HepG2 (cell line): ENCODE results near the gene UBC. TPM values are rescaled to one million over a fixed set of nuclear protein-coding genes. Genes with fewer than 3 reads are reported as not detected.
A peak's percentile ranks its signal among the peaks of the same experiment; 100 is the strongest.

Experiments used
- CREB1 ChIP-seq, 2 experiments: fragments of 450-650 bp in 1 of 2; IDR thresholded peaks; 2 replicates each; pipeline ENCODE4 v1.6.1; 2016 to 2017; ENCODE audit warnings: control low read depth in 1 of 2, mild to moderate bottlenecking in 1 of 2, missing compliant biosample characterization in 1 of 2, missing genetic modification characterization in 1 of 2
- DNMT3B ChIP-seq: conservative IDR thresholded peaks from 2 replicates; pipeline ENCODE4 v1.6.1; 2016; ENCODE audit warnings: missing biosample characterization, control low read depth
- ERF ChIP-seq: IDR thresholded peaks from 2 replicates; pipeline ENCODE4 v1.6.1; 2018; ENCODE audit warnings: missing biosample characterization, missing genetic modification reagents
- ETV5 ChIP-seq: IDR thresholded peaks from 2 replicates; pipeline ENCODE4 v1.6.1; 2018; ENCODE audit warnings: missing biosample characterization, missing genetic modification reagents, inconsistent platforms, borderline replicate concordance
- IKZF4 ChIP-seq: sonication (generic); formaldehyde crosslinking; IDR thresholded peaks from 2 replicates; pipeline ENCODE4 v1.5.1; 2020; ENCODE audit warnings: borderline replicate concordance, mild to moderate bottlenecking, low read depth, missing genetic modification reagents; ENCODE audit errors: not compliant biosample characterization
- NCOA2 ChIP-seq: sonication (generic); formaldehyde crosslinking; IDR thresholded peaks from 2 replicates; pipeline ENCODE4 v1.8.0; 2022; ENCODE audit warnings: inconsistent platforms
- NFKB2 ChIP-seq: sonication (generic); formaldehyde crosslinking; IDR thresholded peaks from 2 replicates; pipeline ENCODE4 v1.4.0; 2020; ENCODE audit warnings: missing genetic modification reagents, borderline replicate concordance
- PPARG ChIP-seq: conservative IDR thresholded peaks from 2 replicates; pipeline ENCODE4 v1.6.1; 2016; ENCODE audit warnings: missing biosample characterization, missing genetic modification reagents
- ZFP36L2 ChIP-seq: sonication (generic); formaldehyde crosslinking; IDR thresholded peaks from 2 replicates; pipeline ENCODE4 v1.4.0; 2020; ENCODE audit warnings: missing genetic modification reagents
- ZMYM3 ChIP-seq: sonication (generic); formaldehyde crosslinking; IDR thresholded peaks from 2 replicates; pipeline ENCODE4 v1.5.1; 2020; ENCODE audit warnings: mild to moderate bottlenecking, missing genetic modification reagents
- ZNF788 ChIP-seq: sonication (generic); formaldehyde crosslinking; IDR thresholded peaks from 2 replicates; pipeline ENCODE4 v1.5.0; 2020; ENCODE audit warnings: mild to moderate bottlenecking, missing genetic modification reagents, borderline replicate concordance
- polyA plus RNA-seq, 8 experiments: library from polyadenylated mRNA; depleted of rRNA in 3 of 8; stranded (reverse) in 7 of 8; unstranded in 1 of 8; fragments of >200 nt; fragmentation: Illumina TruSeq in 4 of 8; extraction: Trizol in 4 of 8; gene quantifications; 2 replicates each; pipeline versions ENCODE4 v1.2.1 to v1.2.3, GENCODE V29; 2011 to 2016; ENCODE audit warnings: low read depth in 4 of 8, missing spikeins in 1 of 8, mixed read lengths in 1 of 8; ENCODE audit not compliant: insufficient read depth in 1 of 8
- total RNA-seq, 5 experiments: library from RNA; depleted of rRNA; stranded (reverse); fragments of >200 nt; fragmentation: Illumina TruSeq; extraction: Trizol; gene quantifications; 2 replicates each; pipeline ENCODE4 v1.2.3, GENCODE V29; 2016; ENCODE audit warnings: low read depth in 1 of 5
- TF ChIP-seq, protein P1 (sequence below): sonication (generic); formaldehyde crosslinking; IDR thresholded peaks from 2 replicates; pipeline ENCODE4 v1.5.0; 2020; ENCODE audit warnings: mild to moderate bottlenecking, missing genetic modification reagents, borderline replicate concordance
- TF ChIP-seq, protein P2 (sequence below): IDR thresholded peaks from 2 replicates; pipeline ENCODE4 v1.6.1; 2016; ENCODE audit warnings: low read depth, borderline replicate concordance
- TF ChIP-seq, protein P3 (sequence below): sonication (generic); formaldehyde crosslinking; IDR thresholded peaks from 2 replicates; pipeline ENCODE4 v1.4.0; 2020; ENCODE audit warnings: missing genetic modification reagents
- TF ChIP-seq, protein P4 (sequence below): sonication (generic); formaldehyde crosslinking; IDR thresholded peaks from 2 replicates; pipeline ENCODE4 v1.4.0; 2020; ENCODE audit warnings: missing genetic modification reagents, borderline replicate concordance
- TF ChIP-seq, protein P5 (sequence below): sonication (generic); formaldehyde crosslinking; IDR thresholded peaks from 2 replicates; pipeline ENCODE4 v1.5.0; 2020; ENCODE audit warnings: mild to moderate bottlenecking, missing genetic modification reagents
- TF ChIP-seq, protein P6 (sequence below): sonication (generic); formaldehyde crosslinking; IDR thresholded peaks from 2 replicates; pipeline ENCODE4 v1.8.0; 2022; ENCODE audit warnings: missing genetic modification reagents, low read depth, mild to moderate bottlenecking, borderline replicate concordance

Gene UBC
- total and polyA plus RNA-seq, 2 of the 13 experiments (the other 11 are each of a cell fraction or from before 2014, with no cell fraction given) = 805 to 1,432 TPM

DNA sequence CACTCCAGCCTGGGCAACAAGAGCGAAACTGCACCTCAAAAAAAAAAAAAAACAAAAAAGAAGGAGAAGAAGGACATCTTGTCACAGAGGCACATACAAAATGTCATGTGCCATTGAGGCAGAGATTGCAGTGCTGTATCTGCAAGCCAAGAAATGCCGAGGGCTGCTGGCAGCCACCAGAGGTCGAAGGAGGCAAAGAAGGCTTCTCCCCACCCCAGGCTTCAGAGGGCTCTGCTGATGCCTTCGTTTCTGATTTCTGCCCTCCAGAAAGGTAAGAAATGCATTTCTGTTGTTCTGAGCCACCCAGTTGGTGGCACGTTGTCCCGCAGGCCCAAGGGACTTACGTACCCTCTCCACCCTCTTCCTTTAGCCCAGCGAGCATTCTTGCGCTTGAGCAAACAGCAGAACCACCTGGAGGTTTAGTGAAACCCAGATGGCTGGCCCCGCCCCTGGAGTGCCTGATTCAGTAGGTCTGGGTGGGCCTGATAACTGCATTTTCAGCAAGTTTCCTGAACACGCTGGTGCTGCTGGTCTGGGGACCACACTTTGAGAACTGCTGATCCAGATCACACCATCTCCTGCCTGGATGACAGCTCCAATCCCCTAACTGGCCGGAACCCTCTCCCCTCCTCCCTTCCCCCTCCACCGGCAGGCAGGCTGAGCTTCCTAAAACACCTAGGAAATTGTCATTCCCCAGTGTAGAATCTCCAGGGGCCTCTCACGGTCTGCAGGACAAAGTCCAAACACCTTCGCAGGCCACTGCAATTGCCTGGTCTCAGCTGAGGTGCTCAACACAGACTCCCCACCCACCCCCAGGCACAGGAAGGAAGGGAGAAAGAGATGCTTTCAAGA is 29.6 kb downstream of the UBC start (continued):
- TF ChIP-seq, protein P1, sequence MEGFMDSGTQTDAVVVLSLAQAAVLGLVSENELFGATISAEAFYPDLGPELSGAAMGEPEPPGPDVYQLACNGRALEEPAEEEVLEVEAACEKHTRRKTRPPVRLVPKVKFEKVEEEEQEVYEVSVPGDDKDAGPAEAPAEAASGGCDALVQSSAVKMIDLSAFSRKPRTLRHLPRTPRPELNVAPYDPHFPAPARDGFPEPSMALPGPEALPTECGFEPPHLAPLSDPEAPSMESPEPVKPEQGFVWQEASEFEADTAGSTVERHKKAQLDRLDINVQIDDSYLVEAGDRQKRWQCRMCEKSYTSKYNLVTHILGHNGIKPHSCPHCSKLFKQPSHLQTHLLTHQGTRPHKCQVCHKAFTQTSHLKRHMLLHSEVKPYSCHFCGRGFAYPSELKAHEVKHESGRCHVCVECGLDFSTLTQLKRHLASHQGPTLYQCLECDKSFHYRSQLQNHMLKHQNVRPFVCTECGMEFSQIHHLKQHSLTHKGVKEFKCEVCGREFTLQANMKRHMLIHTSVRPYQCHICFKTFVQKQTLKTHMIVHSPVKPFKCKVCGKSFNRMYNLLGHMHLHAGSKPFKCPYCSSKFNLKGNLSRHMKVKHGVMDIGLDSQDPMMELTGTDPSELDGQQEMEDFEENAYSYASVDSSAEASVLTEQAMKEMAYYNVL (CRISPR knock-in tag) = no peak; the same call in 1 of the 2 replicates
- TF ChIP-seq NFKB2 (0 out of 2 replicates have a peak, but pooled peaks have one; percentile 12), CREB1 (IDR thresholded peaks at IDR 0.05) (no peak), CREB1 (CRISPR knock-in tag; IDR thresholded peaks at IDR 0.05) (no peak), DNMT3B (CRISPR knock-in tag) (no peak), PPARG (CRISPR knock-in tag) (0 out of 2 replicates have a peak, but pooled peaks have one; percentile 12), ETV5 (CRISPR knock-in tag) (no peak), ZMYM3 (CRISPR knock-in tag) (peak; percentile 48; the same call in 1 of the 2 replicates), ZFP36L2 (CRISPR knock-in tag) (no peak), ERF (CRISPR knock-in tag) (no peak), IKZF4 (CRISPR knock-in tag) (no peak), ZNF788 (CRISPR knock-in tag) (no peak; the same call in 1 of the 2 replicates), NCOA2 (peak; percentile 17; the same call in 1 of the 2 replicates)
- TF ChIP-seq, protein P2, sequence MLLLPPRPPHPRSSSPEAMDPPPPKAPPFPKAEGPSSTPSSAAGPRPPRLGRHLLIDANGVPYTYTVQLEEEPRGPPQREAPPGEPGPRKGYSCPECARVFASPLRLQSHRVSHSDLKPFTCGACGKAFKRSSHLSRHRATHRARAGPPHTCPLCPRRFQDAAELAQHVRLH (CRISPR knock-in tag) = peak; percentile 64; the same call in 1 of the 2 replicates
- TF ChIP-seq, protein P3, sequence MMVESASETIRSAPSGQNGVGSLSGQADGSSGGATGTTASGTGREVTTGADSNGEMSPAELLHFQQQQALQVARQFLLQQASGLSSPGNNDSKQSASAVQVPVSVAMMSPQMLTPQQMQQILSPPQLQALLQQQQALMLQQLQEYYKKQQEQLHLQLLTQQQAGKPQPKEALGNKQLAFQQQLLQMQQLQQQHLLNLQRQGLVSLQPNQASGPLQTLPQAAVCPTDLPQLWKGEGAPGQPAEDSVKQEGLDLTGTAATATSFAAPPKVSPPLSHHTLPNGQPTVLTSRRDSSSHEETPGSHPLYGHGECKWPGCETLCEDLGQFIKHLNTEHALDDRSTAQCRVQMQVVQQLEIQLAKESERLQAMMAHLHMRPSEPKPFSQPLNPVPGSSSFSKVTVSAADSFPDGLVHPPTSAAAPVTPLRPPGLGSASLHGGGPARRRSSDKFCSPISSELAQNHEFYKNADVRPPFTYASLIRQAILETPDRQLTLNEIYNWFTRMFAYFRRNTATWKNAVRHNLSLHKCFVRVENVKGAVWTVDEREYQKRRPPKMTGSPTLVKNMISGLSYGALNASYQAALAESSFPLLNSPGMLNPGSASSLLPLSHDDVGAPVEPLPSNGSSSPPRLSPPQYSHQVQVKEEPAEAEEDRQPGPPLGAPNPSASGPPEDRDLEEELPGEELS (CRISPR knock-in tag) = peak; percentile 66
- TF ChIP-seq, protein P4, sequence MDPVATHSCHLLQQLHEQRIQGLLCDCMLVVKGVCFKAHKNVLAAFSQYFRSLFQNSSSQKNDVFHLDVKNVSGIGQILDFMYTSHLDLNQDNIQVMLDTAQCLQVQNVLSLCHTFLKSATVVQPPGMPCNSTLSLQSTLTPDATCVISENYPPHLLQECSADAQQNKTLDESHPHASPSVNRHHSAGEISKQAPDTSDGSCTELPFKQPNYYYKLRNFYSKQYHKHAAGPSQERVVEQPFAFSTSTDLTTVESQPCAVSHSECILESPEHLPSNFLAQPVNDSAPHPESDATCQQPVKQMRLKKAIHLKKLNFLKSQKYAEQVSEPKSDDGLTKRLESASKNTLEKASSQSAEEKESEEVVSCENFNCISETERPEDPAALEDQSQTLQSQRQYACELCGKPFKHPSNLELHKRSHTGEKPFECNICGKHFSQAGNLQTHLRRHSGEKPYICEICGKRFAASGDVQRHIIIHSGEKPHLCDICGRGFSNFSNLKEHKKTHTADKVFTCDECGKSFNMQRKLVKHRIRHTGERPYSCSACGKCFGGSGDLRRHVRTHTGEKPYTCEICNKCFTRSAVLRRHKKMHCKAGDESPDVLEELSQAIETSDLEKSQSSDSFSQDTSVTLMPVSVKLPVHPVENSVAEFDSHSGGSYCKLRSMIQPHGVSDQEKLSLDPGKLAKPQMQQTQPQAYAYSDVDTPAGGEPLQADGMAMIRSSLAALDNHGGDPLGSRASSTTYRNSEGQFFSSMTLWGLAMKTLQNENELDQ (CRISPR knock-in tag) = no peak
- TF ChIP-seq, protein P5, sequence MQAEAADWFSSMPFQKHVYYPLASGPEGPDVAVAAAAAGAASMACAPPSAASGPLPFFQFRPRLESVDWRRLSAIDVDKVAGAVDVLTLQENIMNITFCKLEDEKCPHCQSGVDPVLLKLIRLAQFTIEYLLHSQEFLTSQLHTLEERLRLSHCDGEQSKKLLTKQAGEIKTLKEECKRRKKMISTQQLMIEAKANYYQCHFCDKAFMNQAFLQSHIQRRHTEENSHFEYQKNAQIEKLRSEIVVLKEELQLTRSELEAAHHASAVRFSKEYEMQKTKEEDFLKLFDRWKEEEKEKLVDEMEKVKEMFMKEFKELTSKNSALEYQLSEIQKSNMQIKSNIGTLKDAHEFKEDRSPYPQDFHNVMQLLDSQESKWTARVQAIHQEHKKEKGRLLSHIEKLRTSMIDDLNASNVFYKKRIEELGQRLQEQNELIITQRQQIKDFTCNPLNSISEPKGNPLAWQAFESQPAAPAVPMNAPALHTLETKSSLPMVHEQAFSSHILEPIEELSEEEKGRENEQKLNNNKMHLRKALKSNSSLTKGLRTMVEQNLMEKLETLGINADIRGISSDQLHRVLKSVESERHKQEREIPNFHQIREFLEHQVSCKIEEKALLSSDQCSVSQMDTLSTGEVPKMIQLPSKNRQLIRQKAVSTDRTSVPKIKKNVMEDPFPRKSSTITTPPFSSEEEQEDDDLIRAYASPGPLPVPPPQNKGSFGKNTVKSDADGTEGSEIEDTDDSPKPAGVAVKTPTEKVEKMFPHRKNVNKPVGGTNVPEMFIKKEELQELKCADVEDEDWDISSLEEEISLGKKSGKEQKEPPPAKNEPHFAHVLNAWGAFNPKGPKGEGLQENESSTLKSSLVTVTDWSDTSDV (CRISPR knock-in tag) = no peak
- TF ChIP-seq, protein P6, sequence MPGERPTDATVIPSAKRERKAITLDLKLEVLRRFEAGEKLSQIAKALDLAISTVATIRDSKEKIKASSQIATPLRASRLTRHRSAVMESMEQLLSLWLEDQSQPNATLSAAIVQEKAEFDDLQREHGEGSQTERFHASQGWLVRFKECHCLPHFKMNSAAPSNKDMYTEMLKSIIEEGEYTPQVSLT (CRISPR knock-in tag) = no peak
